A549 (cell line): ENCODE measurements around the gene TTBK2. TPM values are rescaled to one million over a fixed set of nuclear protein-coding genes. Genes with fewer than 3 reads are reported as not detected.

Experiments used
- ATAC-seq, 2 experiments: fragments of 200-7000 bp in 1 of 2; fragments of >200 bp in 1 of 2; cut with Nextera tagmentation in 1 of 2; cut with Tn5 transposase in 1 of 2; 3 replicates each; pipeline versions ENCODE4 v1.8.0 to v1.9.1; 2018 to 2020; ENCODE audit warnings: mild to moderate bottlenecking in 1 of 2, moderate library complexity in 1 of 2
- CTCF ChIA-PET: fragments of 300-600 bp; sonication (Branson Sonifier 250); formaldehyde crosslinking; extraction: SDS; loops from one replicate; lab custom pipeline; 2021; ENCODE audit warnings: antibody characterized with exemption, inconsistent platforms; lab: Yijun Ruan, JAX
- POLR2A ChIA-PET: fragments of 350-600 bp; formaldehyde crosslinking; extraction: SDS; loops from one replicate; lab custom pipeline; 2021; ENCODE audit warnings: antibody characterized with exemption, inconsistent platforms; lab: Yijun Ruan, JAX
- DNase-seq, 2 experiments: peaks; one replicate each; pipeline versions ENCODE4 v3.0.0 to v3.0.0-alpha.2; 2011 to 2016; ENCODE audit warnings: low read depth in 1 of 2, low spot score in 1 of 2
- FAIRE-seq: peaks from 2 replicates; lab custom pipeline; 2011; peaks lifted over from hg19 to GRCh38; lab: Jason Lieb, UNC
- H3K27ac ChIP-seq, 2 experiments: fragments of >200 bp; sonication (Bioruptor Twin); formaldehyde crosslinking; 3 replicates each; pipeline ENCODE4 v1.5.1; 2016 to 2017
- H3K4me1 ChIP-seq: fragments of >200 bp; sonication (Bioruptor Twin); formaldehyde crosslinking; 3 replicates; pipeline ENCODE4 v1.6.1; 2016
- H3K4me2 ChIP-seq: fragments of >200 bp; sonication (Bioruptor Twin); formaldehyde crosslinking; 3 replicates; pipeline ENCODE4 v1.6.1; 2016
- H3K4me3 ChIP-seq: fragments of >200 bp; sonication (Bioruptor Twin); formaldehyde crosslinking; 3 replicates; pipeline ENCODE4 v1.5.1; 2016
- H3K9me3 ChIP-seq: fragments of >200 bp; sonication (Bioruptor Twin); formaldehyde crosslinking; 3 replicates; pipeline ENCODE4 v1.6.1; 2016
- ATOH8 ChIP-seq: fragments of 250-450 bp; sonication (Bioruptor Pico); IDR thresholded peaks from 2 replicates; pipeline ENCODE4 v1.5.0; 2020; ENCODE audit warnings: low read depth, mild to moderate bottlenecking, moderate library complexity
- BHLHE40 ChIP-seq: IDR thresholded peaks from 2 replicates; pipeline ENCODE4 v1.6.1; 2012; ENCODE audit warnings: low read depth, low read length, inconsistent platforms
- CHD2 ChIP-seq: fragments of 150-350 bp; IDR thresholded peaks from 2 replicates; pipeline ENCODE4 v1.6.1; 2014; ENCODE audit warnings: low read length; ENCODE audit not compliant: partially characterized antibody
- CHD4 ChIP-seq: fragments of 200-600 bp; sonication (generic); IDR thresholded peaks from 2 replicates; pipeline ENCODE4 v1.6.1; 2016; ENCODE audit warnings: antibody characterized with exemption, mild to moderate bottlenecking, borderline replicate concordance
- EHMT2 ChIP-seq: fragments of 200-600 bp; sonication (generic); IDR thresholded peaks from 2 replicates; pipeline ENCODE4 v1.6.1; 2016; ENCODE audit warnings: antibody characterized with exemption, low read depth, mild to moderate bottlenecking, moderate library complexity
- ESRRA ChIP-seq: fragments of 150-350 bp; IDR thresholded peaks from 2 replicates; pipeline ENCODE4 v1.6.1; 2014; ENCODE audit warnings: mild to moderate bottlenecking, low read length, borderline replicate concordance
- FOSL2 ChIP-seq, 2 experiments: fragments of 450-650 bp in 1 of 2; fragments of >200 bp in 1 of 2; sonication (Bioruptor Twin) in 1 of 2; formaldehyde crosslinking; IDR thresholded peaks; 2 replicates each; pipeline versions ENCODE4 v1.5.0 to v1.6.1; 2016 to 2020; ENCODE audit warnings: mild to moderate bottlenecking in 1 of 2, moderate library complexity in 1 of 2
- GATA3 ChIP-seq: IDR thresholded peaks from 2 replicates; pipeline ENCODE4 v1.6.1; 2012; ENCODE audit warnings: borderline replicate concordance
- HDAC2 ChIP-seq: fragments of 200-600 bp; sonication (generic); IDR thresholded peaks from 2 replicates; pipeline ENCODE4 v1.6.1; 2016
- HMGXB4 ChIP-seq: fragments of 250-450 bp; sonication (Bioruptor Pico); IDR thresholded peaks from 2 replicates; pipeline ENCODE4 v1.5.0; 2021; ENCODE audit warnings: mild to moderate bottlenecking, moderate library complexity, borderline replicate concordance
- HOXB13 ChIP-seq: fragments of 250-450 bp; sonication (Bioruptor Pico); IDR thresholded peaks from 2 replicates; pipeline ENCODE4 v1.5.0; 2020; ENCODE audit warnings: low read depth, mild to moderate bottlenecking, moderate library complexity
- HOXB5 ChIP-seq: fragments of 250-450 bp; sonication (Bioruptor Pico); IDR thresholded peaks from 2 replicates; pipeline ENCODE4 v1.5.0; 2020; ENCODE audit warnings: mild to moderate bottlenecking, moderate library complexity
- KDM1A ChIP-seq: fragments of 200-600 bp; sonication (generic); IDR thresholded peaks from 2 replicates; pipeline ENCODE4 v1.6.1; 2016; ENCODE audit warnings: low read depth, mild to moderate bottlenecking
- MAFK ChIP-seq: fragments of 450-650 bp; IDR thresholded peaks from 2 replicates; pipeline ENCODE4 v1.6.1; 2014; ENCODE audit not compliant: partially characterized antibody
- MAX ChIP-seq: IDR thresholded peaks from 2 replicates; pipeline ENCODE4 v1.6.1; 2012
- MYC ChIP-seq: IDR thresholded peaks from 2 replicates; pipeline ENCODE4 v1.6.1; 2012; ENCODE audit warnings: mild to moderate bottlenecking, inconsistent platforms, low read length, improper control_type of control experiment, borderline replicate concordance
- NFE2L2 ChIP-seq: fragments of 150-350 bp; conservative IDR thresholded peaks from 2 replicates; pipeline ENCODE4 v1.6.1; 2014; ENCODE audit warnings: low read length
- POLR2AphosphoS2 ChIP-seq: conservative IDR thresholded peaks from 2 replicates; pipeline ENCODE4 v1.6.1; 2012; ENCODE audit warnings: low read length, improper control_type of control experiment, inconsistent platforms
- RAD21 ChIP-seq, 2 experiments: fragments of >200 bp in 1 of 2; sonication (Bioruptor Twin) in 1 of 2; formaldehyde crosslinking in 1 of 2; IDR thresholded peaks in 1 of 2; conservative IDR thresholded peaks in 1 of 2; 2 replicates in 1 of 2; 3 replicates in 1 of 2; pipeline ENCODE4 v1.6.1; 2012 to 2018; ENCODE audit warnings: inconsistent platforms in 1 of 2
- SMC3 ChIP-seq: fragments of >200 bp; sonication (Bioruptor Twin); formaldehyde crosslinking; IDR thresholded peaks from 3 replicates; pipeline ENCODE4 v1.6.1; 2018; ENCODE audit warnings: inconsistent platforms
- SREBF2 ChIP-seq: fragments of 450-650 bp; IDR thresholded peaks from 2 replicates; pipeline ENCODE4 v1.6.1; 2014; ENCODE audit warnings: mild to moderate bottlenecking, moderate library complexity
- TFCP2L1 ChIP-seq: fragments of 250-450 bp; sonication (Bioruptor Pico); IDR thresholded peaks from 2 replicates; pipeline ENCODE4 v1.5.0; 2021; ENCODE audit warnings: mild to moderate bottlenecking
- TP53 ChIP-seq: fragments of 250-450 bp; sonication (Bioruptor Pico); IDR thresholded peaks from 2 replicates; pipeline ENCODE4 v1.5.0; 2021; ENCODE audit warnings: mild to moderate bottlenecking, moderate library complexity
- ZC3H11A ChIP-seq: fragments of 450-650 bp; IDR thresholded peaks from 2 replicates; pipeline ENCODE4 v1.6.1; 2014; ENCODE audit warnings: antibody characterized with exemption, mild to moderate bottlenecking
- ZFP36 ChIP-seq: fragments of 450-650 bp; IDR thresholded peaks from 2 replicates; pipeline ENCODE4 v1.6.1; 2014; ENCODE audit warnings: borderline replicate concordance; ENCODE audit not compliant: partially characterized antibody
- WGBS: methylation state at CpG from one replicate; pipeline ENCODE4 v1.1.6; 2017; ENCODE audit errors: missing lambda C conversion rate; 5-methylcytosine and 5-hydroxymethylcytosine counted together
- polyA plus RNA-seq, 4 experiments: library from polyadenylated mRNA; depleted of rRNA in 3 of 4; stranded (reverse); fragments of >200 nt; fragmentation: RNase III in 1 of 4; extraction: RNeasy Plus Mini Kit Qiagen cat#74134 plus additional on column Dnase treatment in 1 of 4; gene quantifications; 2 replicates in 3 of 4; 3 replicates in 1 of 4; pipeline ENCODE4 v1.2.3, GENCODE V29; 2011 to 2017

TTBK2 gene
- polyA plus RNA-seq, 2 of the 4 experiments (the other 2 are of a cell fraction), result 2.3 to 5.6 TPM

- Histone ChIP-seq H3K27ac (no peak overlapping the region), H3K4me2 (no peak overlapping the region), H3K4me3 (no peak overlapping the region), H3K4me1 (no peaks in the 10 kb centered on the region), H3K9me3 (no peaks in the 10 kb centered on the region)
- ATAC-seq, result no peak
- TF ChIP-seq BHLHE40 (no peak), TP53 (CRISPR knock-in tag) (no peak), HMGXB4 (CRISPR knock-in tag) (no peak), CHD4 (no peak), ZFP36 (no peak), MAX (no peak), NFE2L2 (no peak)
- no peak for DNase-seq
- CTCF ChIA-PET, result no interaction called here
- POLR2A ChIA-PET, result no interaction called here
- no peak for FAIRE-seq
These were observed 131.9 kb downstream of the TTBK2 start for GRCh38 chr15:42788725-42789124.

- TF ChIP-seq SREBF2 (no peak), CHD2 (no peak)
- ChIA-PET POLR2A (no interaction called here), CTCF (no interaction called here)
- Histone ChIP-seq H3K27ac (no peak overlapping the region), H3K4me1 (no peaks in the 10 kb centered on the region), H3K4me2 (no peak overlapping the region), H3K9me3 (no peaks in the 10 kb centered on the region), H3K4me3 (no peak overlapping the region)
- ATAC-seq, result no peak
- no peak for DNase-seq
- WGBS, result 81% methylated on average over 5 of the region's 5 CpGs
- no peak for FAIRE-seq
These were observed 133.6 kb downstream of the TTBK2 start for GRCh38 chr15:42786978-42787377.

- no peak for ATAC-seq
- Histone ChIP-seq H3K4me1 (no peaks in the 10 kb centered on the region), H3K4me2 (no peak overlapping the region), H3K27ac (no peak overlapping the region), H3K4me3 (no peak overlapping the region), H3K9me3 (no peaks in the 10 kb centered on the region)
- TF ChIP-seq MAFK (peak; percentile 37), HOXB13 (CRISPR knock-in tag) (no peak)
- POLR2A ChIA-PET, result no interaction called here
- FAIRE-seq, result no peak
- CTCF ChIA-PET, result no interaction called here
- no peak for DNase-seq
- 98% methylated on average over 2 of the region's 2 CpGs for WGBS
These were observed 135.0 kb downstream of the TTBK2 start for GRCh38 chr15:42785569-42785968.

GRCh38 chr15:42784705-42785104 is 135.9 kb downstream of the TTBK2 start:
- 94% methylated on average over 1 of the region's 1 CpG for WGBS
- no peak for TF ChIP-seq KDM1A
- TF ChIP-seq MYC, result no peak
- no peak for TF ChIP-seq TFCP2L1 (CRISPR knock-in tag)
- no peak for TF ChIP-seq SMC3
- TF ChIP-seq ZC3H11A, result no peak
- no peaks in the 10 kb centered on the region for H3K4me1 ChIP-seq
- no peak overlapping the region for H3K27ac ChIP-seq
- H3K4me2 ChIP-seq, result no peak overlapping the region
- no peak for FAIRE-seq
- no peaks in the 10 kb centered on the region for H3K9me3 ChIP-seq
- ChIA-PET CTCF (no interaction called here), POLR2A (no interaction called here)
- no peak overlapping the region for H3K4me3 ChIP-seq
- no peak for DNase-seq
- ATAC-seq, result no peak

- Histone ChIP-seq H3K4me2 (no peak overlapping the region), H3K4me1 (no peaks in the 10 kb centered on the region), H3K4me3 (no peak overlapping the region), H3K9me3 (no peaks in the 10 kb centered on the region), H3K27ac (no peak overlapping the region)
- WGBS, result 85% methylated on average over 4 of the region's 4 CpGs
- no peak for FAIRE-seq
- CTCF ChIA-PET, result no interaction called here
- POLR2A ChIA-PET, result no interaction called here
- no peak for DNase-seq
- no peak for ATAC-seq
- TF ChIP-seq HDAC2 (no peak), MYC (no peak), FOSL2 (IDR thresholded peaks at IDR 0.05) (no peak), FOSL2 (CRISPR knock-in tag; IDR thresholded peaks at IDR 0.05) (no peak), HOXB5 (CRISPR knock-in tag) (no peak), ATOH8 (CRISPR knock-in tag) (no peak), EHMT2 (no peak), HMGXB4 (CRISPR knock-in tag) (no peak), NFE2L2 (no peak), RAD21 (conservative IDR thresholded peaks at IDR 0.05 in 1 of 2, IDR thresholded peaks at IDR 0.05 in 1 of 2) (no peak), GATA3 (no peak), POLR2AphosphoS2 (no peak), ZFP36 (no peak), ESRRA (no peak)
These were observed 137.9 kb downstream of the TTBK2 start for GRCh38 chr15:42782716-42783115.
